MM.1S (cell line): Measurements from ENCODE around the gene ALKBH6.

Experiments used
- EZH2 ChIP-seq: fragments of 300-600 bp; sonication (generic); optimal IDR thresholded peaks from 2 replicates; pipeline ENCODE3; 2017; ENCODE audit warnings: low read depth, mild to moderate bottlenecking, antibody characterized with exemption, low read length, mixed read lengths
- TF ChIP-seq, protein P1 (sequence below): fragments of 300-600 bp; sonication (generic); IDR thresholded peaks from 2 replicates; pipeline ENCODE4 v1.5.1; 2016; ENCODE audit warnings: antibody characterized with exemption, low read length, mixed read lengths

DNA sequence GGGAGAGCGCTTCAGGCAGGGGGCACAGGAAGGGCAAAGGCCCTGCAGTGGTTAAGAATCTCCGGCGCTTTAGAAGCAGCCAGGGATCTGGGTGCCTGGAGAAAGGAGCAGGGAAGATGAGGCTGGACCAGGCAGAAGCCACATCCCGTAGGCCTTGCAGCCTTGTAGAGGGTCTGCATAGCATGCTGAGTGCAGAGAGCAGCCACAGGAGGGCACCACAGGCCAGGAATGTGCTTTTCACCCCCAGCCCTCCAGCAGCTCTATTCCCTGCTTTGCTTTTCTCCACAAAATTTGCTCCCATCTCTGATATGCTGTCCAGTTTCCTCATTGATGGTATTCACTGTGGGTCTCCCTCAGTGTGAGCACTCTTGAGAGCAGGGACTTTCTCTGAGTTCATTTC, 46.4 kb upstream of the ALKBH6 start:
- TF ChIP-seq, protein P1, sequence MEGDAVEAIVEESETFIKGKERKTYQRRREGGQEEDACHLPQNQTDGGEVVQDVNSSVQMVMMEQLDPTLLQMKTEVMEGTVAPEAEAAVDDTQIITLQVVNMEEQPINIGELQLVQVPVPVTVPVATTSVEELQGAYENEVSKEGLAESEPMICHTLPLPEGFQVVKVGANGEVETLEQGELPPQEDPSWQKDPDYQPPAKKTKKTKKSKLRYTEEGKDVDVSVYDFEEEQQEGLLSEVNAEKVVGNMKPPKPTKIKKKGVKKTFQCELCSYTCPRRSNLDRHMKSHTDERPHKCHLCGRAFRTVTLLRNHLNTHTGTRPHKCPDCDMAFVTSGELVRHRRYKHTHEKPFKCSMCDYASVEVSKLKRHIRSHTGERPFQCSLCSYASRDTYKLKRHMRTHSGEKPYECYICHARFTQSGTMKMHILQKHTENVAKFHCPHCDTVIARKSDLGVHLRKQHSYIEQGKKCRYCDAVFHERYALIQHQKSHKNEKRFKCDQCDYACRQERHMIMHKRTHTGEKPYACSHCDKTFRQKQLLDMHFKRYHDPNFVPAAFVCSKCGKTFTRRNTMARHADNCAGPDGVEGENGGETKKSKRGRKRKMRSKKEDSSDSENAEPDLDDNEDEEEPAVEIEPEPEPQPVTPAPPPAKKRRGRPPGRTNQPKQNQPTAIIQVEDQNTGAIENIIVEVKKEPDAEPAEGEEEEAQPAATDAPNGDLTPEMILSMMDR: peak; percentile 32
- TF ChIP-seq EZH2: no peak
